EL (cell line): ENCODE data around the gene CRIP1.
A peak's percentile ranks its signal among the peaks of the same experiment; 100 is the strongest.

Source experiments
- DNase-seq: peaks from one replicate; pipeline ENCODE4 v3.0.0-alpha.2; 2016

Gene CRIP1

GRCh38 chr14:105482486-105483110 is 4.1 kb upstream of the CRIP1 start:
- DNase-seq, result no peak

- no peak for DNase-seq
Measured at GRCh38 chr14:105483300-105484068, 3.2 kb upstream of the CRIP1 start.

DNA sequence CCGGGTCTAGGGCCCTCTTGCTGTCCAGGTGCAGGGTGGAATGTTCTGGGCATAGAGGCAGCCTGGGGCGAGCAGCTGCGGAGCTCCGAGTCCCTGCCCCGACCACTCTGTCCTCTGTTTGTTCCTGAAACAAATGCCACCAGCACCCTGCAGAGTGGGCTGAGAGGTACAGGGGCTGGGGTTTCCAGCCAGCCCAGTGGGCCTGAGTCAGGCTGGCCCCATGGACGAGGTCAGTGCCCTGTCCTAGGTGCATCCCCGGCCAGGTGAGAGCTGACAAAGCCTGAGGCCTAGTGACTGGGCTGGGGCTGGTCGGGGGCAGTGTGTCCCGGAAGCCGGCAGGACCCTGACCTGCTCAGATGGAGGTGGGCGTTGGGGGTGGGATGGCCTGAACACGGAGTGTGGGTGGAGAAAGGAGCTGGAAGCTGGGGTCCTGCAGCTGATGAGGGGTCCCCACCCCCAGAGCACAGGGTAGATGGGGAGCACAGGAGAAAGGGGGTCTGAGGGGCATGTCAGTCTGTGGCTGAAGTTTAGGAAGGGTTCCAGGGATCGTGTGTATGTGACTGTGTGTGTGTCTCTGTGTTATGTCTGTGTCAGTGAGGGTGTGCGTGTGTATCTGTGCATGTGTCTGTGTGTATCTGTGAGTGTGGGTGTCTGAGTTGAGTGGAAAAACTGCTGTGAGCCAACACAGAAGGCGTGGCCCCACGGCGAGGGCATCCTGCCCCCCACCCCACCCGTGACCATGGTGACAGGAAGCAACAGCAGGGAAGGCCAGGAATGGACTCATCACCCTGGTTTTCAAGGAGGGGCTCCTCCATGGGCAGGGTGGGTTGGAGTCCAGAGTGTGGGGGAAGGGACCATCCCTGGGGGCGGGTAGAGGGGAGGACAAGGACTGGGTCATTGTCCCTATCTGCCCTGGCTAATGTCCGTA is 2.4 kb upstream of the CRIP1 start:
- DNase-seq, result no peak

DNA sequence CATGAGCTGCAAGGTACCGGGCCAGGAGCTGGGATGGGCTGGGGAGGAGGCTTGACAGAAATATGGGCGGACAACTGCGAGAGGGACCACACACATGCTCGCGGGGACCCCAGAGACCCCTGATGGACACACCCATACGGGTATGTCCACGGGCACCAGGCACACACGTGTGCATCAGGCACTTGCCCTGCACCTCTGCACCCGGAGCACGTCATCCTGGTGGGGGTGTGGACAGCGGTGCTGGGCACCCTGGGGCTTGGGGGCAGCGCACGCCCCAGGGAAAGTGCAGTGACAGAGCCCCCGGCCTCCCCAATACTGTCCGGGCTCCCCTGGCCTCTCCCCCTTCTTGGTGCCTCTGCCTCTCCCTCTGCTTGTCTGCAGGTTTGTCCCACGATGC is 1.7 kb upstream of the CRIP1 start:
- DNase-seq, result no peak

- DNase-seq, result no peak
Measured at GRCh38 chr14:105485739-105486162, 935 bp upstream of the CRIP1 start.

- DNase-seq, result no peak
Measured at GRCh38 chr14:105486974-105487448, 325 bp downstream of the CRIP1 start.

DNA sequence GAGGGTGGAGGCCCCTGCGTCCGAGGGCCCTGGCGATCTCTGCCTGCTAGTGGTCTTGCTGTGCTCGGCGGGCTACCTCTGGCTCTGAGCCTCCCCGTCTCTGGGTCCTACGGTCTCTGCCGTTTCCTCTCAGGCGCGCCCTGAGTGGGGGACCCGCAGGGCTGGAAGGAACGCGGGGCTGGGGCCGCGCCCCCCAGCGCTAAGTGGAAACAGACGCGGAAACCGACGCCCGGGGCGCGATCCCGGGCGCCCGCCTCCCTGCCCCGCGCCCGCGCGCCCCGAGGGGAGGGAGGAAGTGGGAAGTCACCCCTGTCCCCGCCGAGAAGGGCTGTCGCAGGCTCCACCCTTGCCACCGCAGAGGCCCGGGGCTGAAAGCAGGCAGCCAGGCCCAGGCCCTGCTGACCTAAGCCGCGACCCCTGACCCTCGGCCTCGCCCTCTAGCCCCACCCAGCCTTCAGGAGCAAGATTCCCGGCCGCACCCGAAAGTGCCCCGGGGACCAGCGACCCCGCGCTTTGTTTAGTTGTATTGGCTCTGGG is 831 bp downstream of the CRIP1 start:
- DNase-seq, result no peak

DNA sequence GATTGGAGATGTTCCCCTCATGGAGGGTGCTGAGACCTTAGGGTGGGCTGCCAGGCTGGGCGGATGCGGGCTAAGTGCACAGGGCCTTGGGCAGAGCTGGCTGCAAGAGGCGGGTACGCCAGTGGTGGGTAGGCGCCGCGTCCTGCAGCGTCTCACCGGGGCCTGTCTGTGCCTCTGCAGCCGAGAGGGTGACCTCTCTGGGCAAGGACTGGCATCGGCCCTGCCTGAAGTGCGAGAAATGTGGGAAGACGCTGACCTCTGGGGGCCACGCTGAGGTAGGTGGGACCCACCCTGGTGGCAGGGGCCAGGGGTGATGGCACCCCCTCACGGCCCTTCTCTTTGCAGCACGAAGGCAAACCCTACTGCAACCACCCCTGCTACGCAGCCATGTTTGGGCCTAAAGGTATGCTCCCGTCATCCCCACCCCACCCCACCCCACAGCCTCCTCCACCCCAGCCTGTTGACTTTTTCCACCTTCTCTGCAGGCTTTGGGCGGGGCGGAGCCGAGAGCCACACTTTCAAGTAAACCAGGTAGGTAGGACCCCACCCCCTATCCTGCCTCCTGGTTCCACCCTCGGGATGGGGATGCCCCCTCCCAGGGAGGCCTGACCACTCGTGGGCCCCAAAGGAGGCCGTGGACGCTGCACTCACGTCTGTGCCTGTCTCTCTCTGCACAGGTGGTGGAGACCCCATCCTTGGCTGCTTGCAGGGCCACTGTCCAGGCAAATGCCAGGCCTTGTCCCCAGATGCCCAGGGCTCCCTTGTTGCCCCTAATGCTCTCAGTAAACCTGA is 1.5 kb downstream of the CRIP1 start:
- no peak for DNase-seq

- DNase-seq, result no peak
Measured at GRCh38 chr14:105488781-105489541, 2.3 kb downstream of the CRIP1 start.

DNA sequence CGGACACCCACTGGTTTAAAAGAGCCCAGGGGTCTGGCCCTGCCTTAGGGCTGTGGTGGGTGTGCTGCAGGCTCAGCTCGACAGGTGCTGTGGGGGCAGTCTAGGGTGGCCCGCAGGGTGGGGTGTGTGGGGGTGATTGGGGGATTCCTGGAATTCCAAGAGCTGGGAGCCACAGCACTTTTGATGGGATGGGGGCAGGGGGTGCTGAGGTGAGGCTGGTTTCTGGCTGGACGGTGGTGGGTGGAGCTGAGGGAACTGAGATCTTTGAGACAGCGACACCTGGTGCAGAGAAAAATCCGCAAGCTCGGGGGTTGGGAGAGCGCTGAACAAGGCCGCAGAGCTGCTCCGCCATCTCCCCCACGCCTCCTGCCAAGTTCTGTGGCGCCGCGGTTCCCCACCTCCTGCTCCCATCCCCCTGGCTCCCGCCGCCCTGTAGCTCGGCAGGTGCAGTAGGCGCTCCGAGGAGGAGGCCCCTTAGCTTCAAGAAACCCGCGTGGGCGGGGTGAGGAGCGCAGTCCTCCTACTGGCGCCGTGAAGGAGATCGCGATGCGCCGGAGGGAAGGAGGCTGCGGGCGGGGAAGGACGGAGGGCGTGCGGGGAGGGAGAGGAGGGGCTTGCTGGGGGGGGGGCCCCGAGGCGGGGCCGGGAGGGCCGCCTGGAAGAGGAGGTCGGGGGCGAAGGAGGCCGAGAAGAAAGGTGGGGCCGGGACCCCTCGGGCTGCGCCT is 3.0 kb downstream of the CRIP1 start:
- DNase-seq, result peak; percentile 81

GRCh38 chr14:105490267-105490571 is 3.5 kb downstream of the CRIP1 start:
- no peak for DNase-seq

GRCh38 chr14:105490572-105491365 is 4.1 kb downstream of the CRIP1 start, which contains the start of gene TEDC1:
TSS of gene TEDC1 (plus strand) at chr14:105491246. CDS start at chr14:105491376, 130 bp downstream.
- DNase-seq, result peak; percentile 100

DNA sequence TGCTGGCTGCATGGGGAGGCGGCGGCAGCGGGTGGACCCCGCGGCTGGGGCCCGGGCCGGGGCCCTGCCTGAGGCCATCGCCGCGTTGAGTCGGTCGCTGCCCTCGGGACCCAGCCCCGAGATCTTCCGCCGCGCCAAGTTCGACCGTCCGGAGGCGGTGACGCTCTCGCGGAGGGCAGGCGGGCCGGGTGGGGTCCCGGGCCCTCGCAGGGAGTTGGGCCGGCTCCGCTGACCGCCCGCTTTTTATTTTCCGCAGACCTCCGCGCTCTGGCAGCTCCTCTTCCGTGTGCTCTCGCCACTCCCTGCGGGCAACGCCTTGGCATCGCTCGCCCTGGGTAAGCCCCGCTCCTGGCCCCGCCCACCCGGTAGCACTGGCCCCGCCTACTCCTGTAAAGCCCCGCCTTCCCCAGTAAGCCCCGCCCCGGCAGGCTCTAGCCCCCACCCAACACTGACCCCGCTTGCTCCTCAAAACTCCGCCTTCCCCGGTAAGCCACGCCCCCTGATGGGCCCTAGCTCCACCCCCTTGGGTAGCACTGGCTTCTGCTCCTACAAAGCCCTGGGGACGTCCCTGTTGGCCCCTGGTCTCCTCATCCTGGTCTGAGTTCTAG is 4.8 kb downstream of the CRIP1 start:
- peak; percentile 79 for DNase-seq

DNA sequence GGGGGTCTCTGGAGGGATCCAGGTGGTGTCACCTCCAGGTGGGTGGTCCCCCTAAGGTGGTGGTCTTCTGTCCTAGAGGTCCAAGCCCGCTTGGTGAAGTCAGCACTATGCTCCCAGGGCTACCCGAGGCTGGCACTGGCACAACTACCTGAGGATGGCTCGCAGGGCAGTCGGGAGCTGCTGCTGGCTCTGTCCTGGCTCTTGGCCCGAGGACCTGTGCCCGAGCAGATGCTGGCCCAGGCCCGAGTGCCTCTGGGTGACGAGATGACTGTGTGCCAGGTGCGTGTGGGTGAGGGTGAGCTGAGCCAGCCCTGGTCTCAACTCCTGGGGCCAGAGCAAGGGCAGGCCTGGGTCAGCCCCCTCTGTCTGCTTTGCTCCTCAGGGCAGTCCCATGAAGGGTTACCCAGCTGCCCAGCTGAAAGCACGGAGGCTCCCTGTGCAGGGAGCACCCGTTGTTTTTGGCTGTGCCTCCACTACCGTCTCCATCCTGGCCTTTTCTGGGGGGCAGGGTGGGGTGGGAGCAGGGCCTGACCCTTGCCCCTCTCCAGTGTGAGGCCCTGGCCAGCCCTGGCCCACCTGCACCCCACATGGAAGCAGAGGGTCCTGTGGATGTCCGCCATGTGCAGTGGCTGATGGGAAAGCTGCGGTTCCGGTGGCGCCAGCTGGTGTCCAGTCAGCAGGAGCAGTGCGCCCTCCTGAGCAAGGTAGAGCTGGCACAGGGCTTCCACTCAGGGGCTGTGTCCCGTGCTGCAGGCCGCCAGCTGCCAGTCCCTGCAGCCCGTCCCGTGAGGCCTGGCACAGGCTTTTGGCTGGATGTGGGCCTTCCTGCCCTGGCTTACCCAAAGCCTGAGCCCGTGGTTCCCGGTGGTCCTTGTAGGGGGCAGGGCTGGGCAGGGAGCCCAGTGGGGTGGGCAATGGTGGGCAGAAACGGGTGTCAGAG is 5.6 kb downstream of the CRIP1 start:
- DNase-seq, result no peak

DNA sequence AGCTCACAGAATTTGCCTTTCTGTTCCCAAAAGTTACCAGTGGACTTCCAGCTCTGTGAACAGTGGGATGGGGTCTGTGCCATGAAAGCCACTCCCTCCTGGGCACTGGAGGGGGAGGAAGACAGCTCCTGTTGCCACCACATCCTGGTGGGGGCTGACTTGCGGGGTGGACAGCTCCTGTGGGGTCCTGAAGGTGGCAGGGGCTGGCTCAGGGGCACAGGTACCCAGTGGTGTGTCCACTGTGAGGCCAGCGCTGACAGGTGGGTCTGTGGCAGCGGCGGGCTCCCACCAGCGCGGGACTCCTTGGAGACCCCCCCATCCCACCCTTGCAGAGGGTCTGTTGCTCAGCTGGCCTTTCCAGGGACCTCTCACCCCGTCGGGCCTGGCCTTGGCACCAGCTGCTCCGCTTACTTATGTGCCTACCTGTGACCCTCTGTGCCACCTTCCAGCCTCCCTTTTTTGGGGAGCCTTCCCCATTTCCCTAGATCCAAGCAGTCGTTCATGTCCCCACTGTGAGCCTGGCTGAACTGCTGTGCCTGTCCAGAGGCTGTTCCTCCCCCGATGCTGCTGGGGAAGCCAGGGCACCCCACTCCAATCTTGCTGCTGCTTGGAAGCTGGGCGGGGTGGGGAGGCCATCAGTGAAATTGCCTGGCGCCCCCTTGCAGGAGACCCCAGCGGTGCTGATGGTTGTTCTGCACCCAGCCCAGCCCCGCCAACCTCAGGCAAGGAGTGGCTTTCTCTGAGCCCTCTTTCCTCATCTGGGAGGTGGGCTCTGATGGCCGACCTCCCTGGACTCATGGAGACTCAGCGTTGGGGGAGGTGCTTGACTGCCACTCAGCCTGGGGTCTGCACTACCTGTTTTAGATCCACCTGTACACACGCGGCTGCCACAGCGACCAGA is 6.5 kb downstream of the CRIP1 start:
- DNase-seq, result no peak

- DNase-seq, result no peak
Measured at GRCh38 chr14:105493921-105494605, 7.4 kb downstream of the CRIP1 start.

DNA sequence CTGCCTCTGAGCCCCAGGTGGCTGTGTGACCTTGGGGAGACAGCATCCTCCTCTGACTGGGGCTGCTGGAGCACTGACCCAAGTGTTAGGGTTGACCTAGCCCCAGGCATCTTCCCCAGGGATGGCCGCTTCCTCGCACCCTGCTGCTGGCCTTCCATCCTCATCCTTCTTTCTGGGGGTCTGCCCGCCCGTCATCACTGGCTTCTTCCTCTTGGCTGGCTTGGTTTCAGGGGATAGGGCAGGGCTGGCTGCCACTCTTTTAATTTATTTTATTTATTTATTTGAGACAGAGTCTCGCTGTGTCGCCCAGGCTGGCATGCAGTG is 7.9 kb downstream of the CRIP1 start:
- DNase-seq, result no peak
